Activated T-helper 1 cell treated with anti-CD3 and anti-CD28 coated beads, Interleukin-2, amount 50 U/mL, for 16 hours (primary cell): ENCODE results near the gene RTN4RL2.

ENCODE experiments used
- DNase-seq, 2 donors: peaks; one replicate each; pipeline ENCODE4 v3.0.0-alpha.2; 2020; ENCODE audit warnings: low read depth in 1 of 2, low spot score in 1 of 2

The RTN4RL2 gene

GRCh38 chr11:57523419-57523818 is 63.1 kb downstream of the RTN4RL2 start:
- no peak for DNase-seq
